HG02885 (cell line): ENCODE measurements around the gene SPP1.
"Not testable (repeated sequence)": the region's sequence is repeated elsewhere in the genome, so short reads cannot be mapped to it uniquely, and the experiment has no call there.

Experiments used
- ATAC-seq: cut with Tn5 transposase; IDR thresholded peaks from one replicate; pipeline ENCODE4 v1.9.1; 2021; ENCODE audit warnings: mild to moderate bottlenecking; ENCODE audit not compliant: unreplicated experiment, poor library complexity

SPP1 gene

GRCh38 chr4:88017516-88018297 lies 42.2 kb downstream of the SPP1 start:
- ATAC-seq: no peak

GRCh38 chr4:88018466-88018865 lies 43.0 kb downstream of the SPP1 start:
- ATAC-seq: no peak

- no peak for ATAC-seq
Measured at GRCh38 chr4:88021824-88022223, 46.3 kb downstream of the SPP1 start.

- ATAC-seq: no peak
Measured at GRCh38 chr4:88022289-88022688, 46.8 kb downstream of the SPP1 start.

GRCh38 chr4:88025868-88026661 lies 50.6 kb downstream of the SPP1 start:
- ATAC-seq: not testable (repeated sequence)

GRCh38 chr4:88027611-88028608 lies 52.4 kb downstream of the SPP1 start:
- no peak for ATAC-seq

GRCh38 chr4:88028946-88029345 lies 53.4 kb downstream of the SPP1 start:
- ATAC-seq: no peak

- no peak for ATAC-seq
Measured at GRCh38 chr4:88029556-88029955, 54.0 kb downstream of the SPP1 start.

- no peak for ATAC-seq
Measured at GRCh38 chr4:88030565-88031310, 55.2 kb downstream of the SPP1 start.
